ENCODE data around the gene FCMR.

Gene FCMR

DNA sequence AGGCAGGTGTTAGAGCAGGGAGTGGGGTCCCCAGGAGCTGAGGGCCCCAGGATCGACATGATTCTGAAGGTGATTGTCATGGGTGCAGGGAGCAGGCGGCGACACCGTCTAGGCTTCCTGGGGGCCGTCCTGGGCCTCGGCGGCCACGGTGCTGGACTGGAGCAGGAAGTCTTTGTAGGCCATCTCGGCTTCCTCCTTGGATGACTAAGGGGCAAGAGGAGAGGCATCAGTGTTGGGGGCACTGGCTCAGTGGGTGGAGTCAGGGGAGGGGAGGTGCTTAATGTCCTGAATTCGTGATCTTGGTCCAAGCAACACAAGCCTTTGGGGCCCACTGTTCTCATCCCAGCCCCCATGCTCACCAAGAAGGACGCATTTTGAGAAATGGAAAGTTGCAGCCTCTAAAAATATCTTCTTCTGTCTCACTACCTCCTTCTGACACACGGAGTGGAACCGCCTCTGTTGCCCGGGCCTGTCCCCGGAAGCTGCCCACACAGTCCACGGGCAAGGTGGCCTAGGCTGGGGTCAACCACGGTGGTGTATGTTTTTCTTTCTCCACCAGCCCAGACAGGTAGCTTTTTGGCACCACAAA, 8.6 kb upstream of the FCMR start:
- no peak overlapping the region for H3K9ac ChIP-seq (ENCODE audit: low read depth, low read length)
- H3K36me3 ChIP-seq (ENCODE audit: insufficient read depth, low read length) = no peaks in the 10 kb centered on the region
- peak overlapping the region; percentile 18; the same call in 1 of the 2 replicates for H3K27ac ChIP-seq (ENCODE audit: low read length)
- H3K4me1 ChIP-seq (ENCODE audit: insufficient read depth, low read length) = no peaks in the 10 kb centered on the region
- DNase-seq (no peak), ATAC-seq (ENCODE audit: insufficient read depth, low read depth) (no peak)
- no peaks in the 10 kb centered on the region for H3K9me3 ChIP-seq (ENCODE audit: insufficient read depth, low read length, severe bottlenecking)
- no peak overlapping the region for H3K4me2 ChIP-seq (ENCODE audit: insufficient read depth, low read length)
- no peaks in the 10 kb centered on the region for H3K79me2 ChIP-seq (ENCODE audit: insufficient read depth, low read length)
- no peak overlapping the region for H3K4me3 ChIP-seq (ENCODE audit: low read depth in 1 of 2, low read length in 2 of 2)
- H4K20me1 ChIP-seq (ENCODE audit: insufficient read depth, low read length) = no peaks in the 10 kb centered on the region
- TF ChIP-seq, protein P1, sequence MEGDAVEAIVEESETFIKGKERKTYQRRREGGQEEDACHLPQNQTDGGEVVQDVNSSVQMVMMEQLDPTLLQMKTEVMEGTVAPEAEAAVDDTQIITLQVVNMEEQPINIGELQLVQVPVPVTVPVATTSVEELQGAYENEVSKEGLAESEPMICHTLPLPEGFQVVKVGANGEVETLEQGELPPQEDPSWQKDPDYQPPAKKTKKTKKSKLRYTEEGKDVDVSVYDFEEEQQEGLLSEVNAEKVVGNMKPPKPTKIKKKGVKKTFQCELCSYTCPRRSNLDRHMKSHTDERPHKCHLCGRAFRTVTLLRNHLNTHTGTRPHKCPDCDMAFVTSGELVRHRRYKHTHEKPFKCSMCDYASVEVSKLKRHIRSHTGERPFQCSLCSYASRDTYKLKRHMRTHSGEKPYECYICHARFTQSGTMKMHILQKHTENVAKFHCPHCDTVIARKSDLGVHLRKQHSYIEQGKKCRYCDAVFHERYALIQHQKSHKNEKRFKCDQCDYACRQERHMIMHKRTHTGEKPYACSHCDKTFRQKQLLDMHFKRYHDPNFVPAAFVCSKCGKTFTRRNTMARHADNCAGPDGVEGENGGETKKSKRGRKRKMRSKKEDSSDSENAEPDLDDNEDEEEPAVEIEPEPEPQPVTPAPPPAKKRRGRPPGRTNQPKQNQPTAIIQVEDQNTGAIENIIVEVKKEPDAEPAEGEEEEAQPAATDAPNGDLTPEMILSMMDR (IDR thresholded peaks at IDR 0.05; ENCODE audit: borderline replicate concordance, extremely low read depth, low read length, poor library complexity, severe bottlenecking) = no peak
- TF ChIP-seq EZH2 (IDR thresholded peaks at IDR 0.05; ENCODE audit: borderline replicate concordance, low read depth, low read length, severe bottlenecking) = no peak
- no peaks in the 10 kb centered on the region for H3K27me3 ChIP-seq (ENCODE audit: insufficient read depth, low read length, poor library complexity)
- H2AFZ ChIP-seq (ENCODE audit: low read depth, low read length) = no peak overlapping the region

DNA sequence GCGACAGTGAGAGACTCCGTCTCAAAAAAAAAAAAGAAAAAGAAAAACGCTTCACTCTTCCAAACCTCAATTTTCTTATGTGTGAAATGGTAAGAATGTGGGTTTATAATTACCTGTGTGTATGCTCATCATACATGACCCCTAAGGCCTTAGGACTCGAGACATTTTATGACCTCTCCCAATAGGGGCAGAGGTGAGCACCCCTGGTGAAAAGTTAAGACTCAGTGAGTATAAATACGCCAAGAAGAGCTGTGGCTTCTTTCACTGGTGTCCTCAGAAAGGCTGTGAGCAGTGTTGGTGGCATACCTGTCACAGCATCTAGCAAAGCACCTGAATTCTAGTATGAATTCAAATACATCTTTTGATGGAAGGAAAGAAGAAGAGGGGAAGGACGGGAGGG, 7.8 kb upstream of the FCMR start:
- no peak for ATAC-seq (ENCODE audit: insufficient read depth, low read depth)
- Histone ChIP-seq H3K4me1 (ENCODE audit: insufficient read depth, low read length) (peaks cover 3% of the 10 kb centered on the region; the same call in 1 of the 2 replicates), H3K27me3 (ENCODE audit: insufficient read depth, low read length, poor library complexity) (no peaks in the 10 kb centered on the region), H4K20me1 (ENCODE audit: insufficient read depth, low read length) (no peaks in the 10 kb centered on the region), H3K4me3 (ENCODE audit: low read depth in 1 of 2, low read length in 2 of 2) (no peak overlapping the region), H3K79me2 (ENCODE audit: insufficient read depth, low read length) (no peaks in the 10 kb centered on the region), H3K9ac (ENCODE audit: low read depth, low read length) (no peak overlapping the region), H3K36me3 (ENCODE audit: insufficient read depth, low read length) (no peaks in the 10 kb centered on the region), H3K9me3 (ENCODE audit: insufficient read depth, low read length, severe bottlenecking) (no peaks in the 10 kb centered on the region), H3K4me2 (ENCODE audit: insufficient read depth, low read length) (no peak overlapping the region), H3K27ac (ENCODE audit: low read length) (no peak overlapping the region), H2AFZ (ENCODE audit: low read depth, low read length) (no peak overlapping the region)
- TF ChIP-seq EZH2 (IDR thresholded peaks at IDR 0.05; ENCODE audit: borderline replicate concordance, low read depth, low read length, severe bottlenecking) = no peak
- TF ChIP-seq, protein P1 (IDR thresholded peaks at IDR 0.05; ENCODE audit: borderline replicate concordance, extremely low read depth, low read length, poor library complexity, severe bottlenecking) = no peak
- DNase-seq = no peak

DNA sequence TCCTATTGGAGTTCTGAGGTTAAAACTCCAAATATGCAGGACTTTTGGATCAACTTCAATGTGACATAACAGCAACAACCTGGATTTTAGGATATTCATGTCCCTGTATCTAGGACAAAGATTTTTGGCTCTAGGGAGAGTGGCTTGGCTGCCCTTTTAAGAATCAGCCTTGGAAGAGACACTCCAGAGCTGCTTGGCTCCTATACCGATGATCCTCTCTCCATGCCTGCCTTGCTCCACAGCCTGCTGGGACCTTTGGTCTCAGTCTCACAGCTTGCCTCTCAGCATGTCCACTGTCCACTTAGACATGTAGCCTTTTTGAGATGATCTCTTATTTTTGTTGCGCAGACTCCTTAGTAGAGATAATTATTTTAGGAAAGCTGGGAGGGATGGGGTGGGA, 4.5 kb upstream of the FCMR start:
- H3K4me3 ChIP-seq (ENCODE audit: low read depth in 1 of 2, low read length in 2 of 2) = no peak overlapping the region
- H3K79me2 ChIP-seq (ENCODE audit: insufficient read depth, low read length) = peaks cover 3% of the 10 kb centered on the region
- ATAC-seq (ENCODE audit: insufficient read depth, low read depth) = no peak
- H3K9me3 ChIP-seq (ENCODE audit: insufficient read depth, low read length, severe bottlenecking) = no peaks in the 10 kb centered on the region
- H4K20me1 ChIP-seq (ENCODE audit: insufficient read depth, low read length) = no peaks in the 10 kb centered on the region
- no peaks in the 10 kb centered on the region for H3K27me3 ChIP-seq (ENCODE audit: insufficient read depth, low read length, poor library complexity)
- H3K4me1 ChIP-seq (ENCODE audit: insufficient read depth, low read length) = peaks cover 36% of the 10 kb centered on the region
- H3K9ac ChIP-seq (ENCODE audit: low read depth, low read length) = no peak overlapping the region
- DNase-seq = no peak
- H3K27ac ChIP-seq (ENCODE audit: low read length) = peak overlapping the region; percentile 8; the same call in 1 of the 2 replicates
- H2AFZ ChIP-seq (ENCODE audit: low read depth, low read length) = no peak overlapping the region
- no peaks in the 10 kb centered on the region for H3K36me3 ChIP-seq (ENCODE audit: insufficient read depth, low read length)
- TF ChIP-seq, protein P1 (IDR thresholded peaks at IDR 0.05; ENCODE audit: borderline replicate concordance, extremely low read depth, low read length, poor library complexity, severe bottlenecking) = no peak
- no peak for TF ChIP-seq EZH2 (IDR thresholded peaks at IDR 0.05; ENCODE audit: borderline replicate concordance, low read depth, low read length, severe bottlenecking)
- H3K4me2 ChIP-seq (ENCODE audit: insufficient read depth, low read length) = no peak overlapping the region

Data from DND-41 (cell line).